Stimulated activated CD8-positive, alpha-beta memory T cell treated with anti-CD3 and anti-CD28 coated beads, Interleukin-4, amount 100 ng/mL, for 4 hours (primary cell): ENCODE results near the gene SLC66A1.

Experiments
- DNase-seq, 2 donors: peaks; one replicate each; pipeline ENCODE4 v3.0.0-alpha.2; 2020; ENCODE audit warnings: low read depth in 2 of 2, low spot score in 1 of 2

SLC66A1 gene

DNA sequence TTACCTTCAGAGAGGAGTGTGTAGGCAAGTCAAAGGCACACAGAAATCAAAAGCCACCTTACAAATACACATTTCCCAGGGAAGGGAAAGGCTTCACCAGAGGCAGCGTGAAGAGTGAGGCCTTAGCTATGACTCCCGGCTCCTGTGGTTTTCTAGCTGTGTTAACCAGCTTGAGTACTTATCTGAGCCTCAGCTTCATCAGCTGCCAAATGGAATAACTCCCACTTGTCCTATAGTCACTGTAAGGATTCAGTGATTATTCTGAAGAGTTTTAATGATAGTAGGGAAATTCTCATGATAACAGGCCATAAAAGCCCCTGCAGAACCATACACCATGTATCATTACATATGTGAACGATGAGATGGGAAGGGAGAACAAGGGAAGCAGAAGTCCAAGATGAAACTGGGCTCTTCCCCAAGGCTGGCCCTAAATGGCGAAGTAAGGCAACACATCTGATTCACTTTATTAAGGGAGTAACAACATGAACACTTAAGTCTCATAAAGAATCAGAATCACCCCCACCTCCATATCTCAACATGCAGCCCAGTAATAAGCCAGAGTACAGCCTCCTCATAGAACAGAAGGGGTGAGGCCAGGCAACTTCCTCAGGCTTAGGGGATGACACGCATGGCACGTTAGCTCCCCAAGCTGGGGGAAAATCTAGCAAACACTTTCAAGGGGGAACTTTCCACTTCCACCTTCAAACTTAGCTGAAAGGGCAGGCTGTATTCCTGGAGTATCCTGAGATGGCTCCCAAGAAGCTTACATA is 63.7 kb downstream of the SLC66A1 start:
- DNase-seq: no peak

DNA sequence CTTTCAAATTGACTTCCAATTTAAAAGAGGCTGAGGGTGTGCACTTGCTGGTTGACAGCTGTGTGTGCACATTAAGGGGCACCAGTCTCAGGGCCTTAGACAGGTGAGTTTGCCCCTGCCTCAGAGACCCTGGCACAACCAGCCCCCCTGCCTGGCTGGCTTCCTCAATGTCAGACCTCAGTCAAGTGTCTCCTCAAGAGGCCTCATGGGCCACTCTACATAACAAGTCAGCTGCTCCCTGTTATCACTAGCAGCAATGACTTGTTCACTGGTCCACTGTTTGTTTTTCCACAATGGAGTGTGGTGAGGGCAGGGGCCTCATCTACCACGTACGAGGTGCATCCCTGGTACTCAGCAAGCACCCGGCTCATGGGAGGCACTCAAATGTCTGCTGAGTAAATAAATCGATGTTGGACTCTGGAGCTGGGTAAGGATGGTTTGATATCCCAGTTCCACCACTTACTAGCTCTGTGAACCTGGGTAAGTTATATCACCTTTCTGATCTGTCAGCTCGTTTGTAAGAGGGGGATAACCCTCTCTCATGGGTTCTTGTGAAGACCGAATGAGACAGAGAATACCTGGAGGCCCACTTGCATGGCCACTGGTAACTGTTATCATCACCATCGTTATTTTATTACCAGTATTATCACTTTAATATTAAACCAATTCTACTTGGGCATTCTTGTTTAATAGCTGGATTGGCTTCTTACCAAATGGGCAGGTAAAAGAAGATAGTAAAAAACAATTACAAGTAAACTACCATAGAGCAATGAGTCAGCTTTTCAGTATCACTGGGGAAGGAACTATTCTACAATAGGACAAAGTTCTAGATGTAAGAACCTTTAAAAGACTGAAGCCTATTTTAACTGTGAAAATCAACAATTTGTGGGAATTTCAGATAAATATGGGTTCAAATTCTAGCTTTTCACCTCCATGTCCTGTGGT is 64.6 kb downstream of the SLC66A1 start:
- no peak for DNase-seq

DNA sequence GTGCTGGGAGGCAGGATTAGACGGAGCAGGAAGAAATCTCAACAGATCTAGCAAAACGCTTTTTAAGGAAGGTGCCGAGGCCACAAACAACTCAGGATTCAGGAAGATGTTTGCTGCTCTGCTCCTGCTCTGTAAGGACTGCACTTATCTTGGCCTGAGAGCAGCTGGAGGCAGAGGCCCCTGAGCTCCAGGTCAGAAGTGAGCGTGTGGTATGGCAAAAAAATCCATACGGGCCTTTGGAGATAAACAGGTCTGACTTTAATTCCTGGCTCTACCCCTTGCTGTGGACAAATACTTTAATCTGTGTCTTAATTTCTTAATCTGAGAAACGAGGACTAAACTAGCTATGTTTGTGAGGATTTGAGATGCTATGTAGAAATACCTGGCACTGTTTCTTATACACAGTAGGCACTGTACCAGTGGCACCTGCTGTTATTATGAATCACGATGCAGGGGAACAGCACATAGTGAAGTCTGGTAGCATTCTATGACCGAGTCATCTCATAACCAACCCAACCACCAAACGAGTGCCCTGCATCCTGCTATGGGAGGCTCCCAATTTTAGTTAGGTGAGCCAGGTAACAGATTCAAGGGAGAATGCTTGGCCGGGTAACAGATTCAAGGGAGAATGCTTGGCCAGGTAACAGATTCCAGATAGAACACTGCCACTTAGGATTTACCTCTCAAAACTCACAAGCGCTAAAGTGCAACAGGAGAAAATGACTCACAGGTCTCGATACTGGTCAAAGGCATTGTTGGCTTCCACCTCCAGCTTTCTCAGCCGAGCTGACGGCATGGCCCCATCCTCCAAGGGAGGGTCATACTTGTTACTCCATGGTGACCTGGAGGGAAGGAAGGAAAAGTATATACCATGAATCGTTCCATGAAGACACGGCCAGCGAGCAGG is 65.9 kb downstream of the SLC66A1 start:
- no peak for DNase-seq
